Measurements from ENCODE around the gene KNSTRN.

Gene KNSTRN

GRCh38 chr15:40407330-40407990, 24.9 kb downstream of the KNSTRN start:
- no peak for DNase-seq

GRCh38 chr15:40409366-40409765, 26.8 kb downstream of the KNSTRN start:
- no peak for DNase-seq

- DNase-seq: no peak
These were observed 28.0 kb downstream of the KNSTRN start for GRCh38 chr15:40410476-40410875.

- no peak for DNase-seq
These were observed 29.7 kb downstream of the KNSTRN start for GRCh38 chr15:40412095-40412759.

- no peak for DNase-seq
These were observed 30.5 kb downstream of the KNSTRN start for GRCh38 chr15:40413036-40413435.

- DNase-seq: no peak
These were observed 32.3 kb downstream of the KNSTRN start for GRCh38 chr15:40414816-40415215.

- no peak for DNase-seq
These were observed 32.7 kb downstream of the KNSTRN start for GRCh38 chr15:40415226-40415625.

GRCh38 chr15:40416056-40416455, 33.5 kb downstream of the KNSTRN start:
- DNase-seq: no peak

- DNase-seq: no peak
These were observed 35.6 kb downstream of the KNSTRN start for GRCh38 chr15:40418126-40418525.

- DNase-seq: no peak
These were observed 37.7 kb downstream of the KNSTRN start for GRCh38 chr15:40420071-40420713.

- no peak for DNase-seq
These were observed 38.3 kb downstream of the KNSTRN start for GRCh38 chr15:40420793-40421192.

GRCh38 chr15:40421246-40422157, 39.0 kb downstream of the KNSTRN start:
- DNase-seq: peak; percentile 85

- no peak for DNase-seq
These were observed 42.1 kb downstream of the KNSTRN start for GRCh38 chr15:40424483-40425115.

GRCh38 chr15:40425681-40426080, 43.2 kb downstream of the KNSTRN start:
- no peak for DNase-seq

GRCh38 chr15:40427188-40427587, 44.7 kb downstream of the KNSTRN start:
- DNase-seq: no peak

- no peak for DNase-seq
These were observed 45.7 kb downstream of the KNSTRN start for GRCh38 chr15:40428185-40428584.

GRCh38 chr15:40429068-40429710, 46.7 kb downstream of the KNSTRN start:
- no peak for DNase-seq

- DNase-seq: no peak
These were observed 47.8 kb downstream of the KNSTRN start for GRCh38 chr15:40430271-40430805.

- DNase-seq: no peak
These were observed 52.6 kb downstream of the KNSTRN start for GRCh38 chr15:40435023-40435709.

GRCh38 chr15:40435710-40436089, 53.2 kb downstream of the KNSTRN start:
- no peak for DNase-seq

All from activated CD4-positive, CD25-positive, alpha-beta regulatory T cell treated with anti-CD3 and anti-CD28 coated beads, Interleukin-2, amount 50 U/mL, for 72 hours (primary cell).